Iris pigment epithelial cell (primary cell): ENCODE measurements around the gene ATP6V0E1.
"Not testable (repeated sequence)": the region's sequence is repeated elsewhere in the genome, so short reads cannot be mapped to it uniquely, and the experiment has no call there.

Source experiments
- DNase-seq: peaks from one replicate; pipeline ENCODE4 v3.0.0-alpha.2; 2011; ENCODE audit warnings: low read depth

ATP6V0E1 gene

GRCh38 chr5:173035904-173036707, 52.5 kb downstream of the ATP6V0E1 start:
- no peak for DNase-seq

DNA sequence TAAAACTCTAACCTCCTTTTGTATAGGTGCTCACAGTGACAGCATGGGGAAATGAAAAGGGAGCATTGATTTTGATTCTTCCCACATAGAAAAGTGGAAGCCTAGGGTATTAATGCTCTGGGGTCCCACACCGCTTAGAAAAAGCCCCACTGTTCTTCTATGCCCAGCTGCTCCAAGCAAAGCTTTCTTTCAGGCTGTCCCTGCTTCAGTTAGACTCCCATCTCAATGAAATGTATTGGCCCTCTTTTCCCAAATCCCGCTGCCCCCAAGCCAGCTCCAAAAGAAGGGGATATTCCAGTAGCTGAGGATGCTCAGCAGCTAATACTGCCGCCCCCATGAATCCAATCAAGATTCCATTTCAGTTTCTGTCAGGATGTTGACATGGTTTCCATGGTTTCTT, 55.6 kb downstream of the ATP6V0E1 start:
- DNase-seq = no peak

DNA sequence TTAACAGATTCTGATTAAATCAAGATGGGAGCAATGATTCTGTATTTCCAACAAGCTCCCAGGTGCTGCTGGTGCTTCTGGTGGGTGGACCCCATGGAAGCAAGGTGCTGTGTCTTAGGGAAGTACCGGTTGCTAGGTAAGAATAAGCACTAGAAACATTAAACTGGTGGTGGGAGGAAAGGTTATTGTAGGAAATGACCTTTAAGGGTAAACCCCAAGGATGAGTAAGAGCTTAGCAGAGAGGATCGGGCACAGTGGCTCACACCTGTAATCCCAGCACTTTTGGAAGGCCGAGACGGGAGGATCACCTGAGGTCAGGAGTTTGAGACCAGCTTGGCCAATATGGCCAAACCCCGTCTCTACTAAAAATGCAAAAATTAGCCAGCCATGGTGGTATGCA, 56.4 kb downstream of the ATP6V0E1 start:
- no peak for DNase-seq

- peak; percentile 41 for DNase-seq
These were observed 58.6 kb downstream of the ATP6V0E1 start for GRCh38 chr5:173041881-173042762.

- no peak for DNase-seq
These were observed 59.2 kb downstream of the ATP6V0E1 start for GRCh38 chr5:173042763-173043107.

DNA sequence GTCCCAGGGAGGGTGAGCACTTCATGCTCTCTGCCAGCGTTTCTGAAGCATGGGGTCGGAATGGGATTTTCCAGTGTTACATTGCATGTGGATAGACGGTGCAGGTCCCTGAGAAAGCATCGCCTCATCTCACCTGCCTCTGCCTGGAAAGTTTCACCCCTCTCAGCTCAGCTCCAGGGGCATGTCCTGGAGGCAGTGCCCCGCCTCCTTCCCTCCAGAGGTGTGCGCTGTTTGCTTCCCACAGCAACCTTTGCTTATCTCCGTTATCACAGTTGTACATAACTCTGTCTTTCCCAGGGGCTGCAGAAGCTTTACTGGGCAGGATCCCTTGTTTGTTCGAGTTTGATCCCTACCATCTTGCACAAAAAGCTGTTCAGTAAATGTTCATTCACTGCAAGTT, 61.9 kb downstream of the ATP6V0E1 start:
- no peak for DNase-seq

GRCh38 chr5:173047096-173047837, 63.7 kb downstream of the ATP6V0E1 start:
- not testable (repeated sequence) for DNase-seq

GRCh38 chr5:173047838-173048105, 64.2 kb downstream of the ATP6V0E1 start:
- DNase-seq = no peak

GRCh38 chr5:173050791-173051190, 67.2 kb downstream of the ATP6V0E1 start:
- no peak for DNase-seq

DNA sequence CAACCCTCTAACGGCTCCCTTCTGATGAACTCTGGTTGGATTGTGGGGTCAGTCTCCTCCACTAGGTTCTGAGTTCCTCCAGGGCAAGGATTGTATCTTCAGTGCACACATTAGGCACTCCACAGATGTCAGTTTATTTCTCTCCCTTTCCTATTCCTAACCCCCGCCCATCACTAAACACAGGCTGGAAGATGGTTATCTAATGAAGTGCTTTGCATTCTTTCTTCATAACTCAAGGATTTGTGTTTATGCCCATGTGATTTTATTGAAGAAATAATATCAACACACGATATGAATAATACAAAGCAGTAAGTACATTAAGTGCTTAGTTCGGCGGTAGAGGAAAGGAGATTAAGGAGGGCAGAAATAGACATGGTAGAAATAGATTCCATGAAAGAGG, 68.2 kb downstream of the ATP6V0E1 start:
- peak; percentile 80 for DNase-seq

- no peak for DNase-seq
These were observed 69.5 kb downstream of the ATP6V0E1 start for GRCh38 chr5:173053041-173053440.

GRCh38 chr5:173055042-173055721, 71.6 kb downstream of the ATP6V0E1 start:
- no peak for DNase-seq

- no peak for DNase-seq
These were observed 72.1 kb downstream of the ATP6V0E1 start for GRCh38 chr5:173055722-173055982.

- peak; percentile 97 for DNase-seq
These were observed 72.6 kb downstream of the ATP6V0E1 start, which contains the start of gene CREBRF for GRCh38 chr5:173055983-173056782. CREBRF (plus strand) TSS chr5:173056352; CDS start chr5:173080776, 24,424 bp downstream.

- DNase-seq = no peak
These were observed 73.2 kb downstream of the ATP6V0E1 start for GRCh38 chr5:173056783-173057061.

DNA sequence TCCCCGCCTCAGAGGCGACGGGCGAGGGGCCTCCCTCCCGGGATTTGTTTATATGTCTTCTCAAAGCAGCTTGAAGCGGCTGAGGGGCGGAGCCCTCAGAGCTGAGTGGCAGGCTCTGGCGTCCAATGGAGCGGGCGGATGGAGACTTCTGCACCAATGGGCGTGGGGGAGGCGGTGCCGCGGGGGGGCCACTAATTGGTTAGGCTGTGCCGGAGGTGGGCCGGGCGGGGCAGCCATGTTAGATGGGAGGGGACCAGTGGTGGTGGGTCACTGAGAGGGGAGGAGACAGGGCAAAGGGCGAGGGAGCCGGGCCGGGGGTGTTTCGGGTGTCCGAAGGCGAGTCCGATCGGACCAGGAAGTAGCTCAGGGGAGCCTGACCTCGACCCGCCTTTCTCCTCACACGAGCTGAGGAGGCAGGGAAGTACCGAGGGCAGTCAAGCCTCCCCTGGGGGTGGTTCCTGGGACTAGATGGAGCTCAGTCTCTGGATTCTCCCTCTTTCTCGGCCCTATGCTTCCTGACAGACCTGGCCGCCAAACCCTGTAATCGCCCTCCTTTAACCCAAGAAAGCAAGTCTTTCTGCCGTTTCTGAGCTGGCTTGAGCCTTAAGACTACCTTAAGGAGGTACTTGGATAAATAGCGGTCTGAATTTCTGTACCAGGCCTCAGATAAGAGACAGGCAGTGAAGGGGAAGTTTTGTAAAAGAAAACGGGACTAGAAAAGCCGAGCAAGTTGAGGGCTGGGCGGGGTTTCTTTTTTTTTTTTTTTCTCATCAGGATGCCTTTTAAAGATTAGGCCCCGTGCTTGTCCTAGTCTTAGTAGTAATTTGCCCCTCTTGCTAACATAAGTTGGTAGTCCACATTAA, 73.7 kb downstream of the ATP6V0E1 start:
- peak; percentile 99 for DNase-seq

GRCh38 chr5:173062141-173062540, 78.6 kb downstream of the ATP6V0E1 start:
- no peak for DNase-seq

DNA sequence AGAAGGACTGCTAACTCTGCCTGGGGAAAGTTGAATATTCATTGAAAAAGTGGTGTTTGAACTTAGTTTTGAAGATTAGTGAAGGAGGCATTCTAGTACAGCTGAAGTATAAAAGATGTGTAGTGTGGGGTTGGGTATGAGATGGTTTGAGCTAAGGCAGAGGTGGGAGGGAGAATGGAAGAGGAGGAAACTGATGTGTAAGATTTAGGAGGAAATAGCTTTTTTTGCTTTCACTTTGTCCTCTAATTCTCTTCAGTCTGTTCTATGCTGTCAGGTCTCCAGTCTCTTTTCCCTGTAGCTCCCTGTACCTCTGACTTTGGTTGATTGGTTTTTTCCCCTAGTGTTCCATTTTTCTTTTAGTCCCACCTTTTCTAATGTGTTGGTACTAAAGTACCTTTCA, 81.6 kb downstream of the ATP6V0E1 start:
- no peak for DNase-seq

DNA sequence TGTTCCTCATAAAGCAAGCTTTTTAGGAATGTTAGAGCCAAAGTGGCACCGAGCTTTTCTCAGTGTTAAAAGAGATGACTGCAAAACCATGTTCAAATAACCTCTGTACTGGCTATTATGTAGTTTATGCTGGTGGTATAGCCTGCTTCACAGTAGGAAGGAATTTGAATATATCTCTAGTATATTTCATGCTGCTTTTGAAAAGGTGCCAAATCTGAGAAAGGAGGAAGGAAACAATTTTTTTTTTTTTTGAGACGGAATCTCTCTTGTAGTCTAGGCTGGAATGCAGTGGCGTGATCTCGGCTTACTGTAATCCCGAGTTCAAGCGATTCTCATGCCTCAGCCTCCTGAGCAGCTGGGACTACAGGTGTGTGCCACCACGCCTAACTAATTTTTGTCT, 86.1 kb downstream of the ATP6V0E1 start:
- no peak for DNase-seq

GRCh38 chr5:173075137-173075843, 91.7 kb downstream of the ATP6V0E1 start:
- no peak for DNase-seq
